ENCODE results near the gene CARMIL1. TPM values are rescaled to one million over a fixed set of nuclear protein-coding genes. Genes with fewer than 3 reads are reported as not detected.

The CARMIL1 gene
- total RNA-seq, 1 experiment from 2014 or later = 25.9 TPM

DNA sequence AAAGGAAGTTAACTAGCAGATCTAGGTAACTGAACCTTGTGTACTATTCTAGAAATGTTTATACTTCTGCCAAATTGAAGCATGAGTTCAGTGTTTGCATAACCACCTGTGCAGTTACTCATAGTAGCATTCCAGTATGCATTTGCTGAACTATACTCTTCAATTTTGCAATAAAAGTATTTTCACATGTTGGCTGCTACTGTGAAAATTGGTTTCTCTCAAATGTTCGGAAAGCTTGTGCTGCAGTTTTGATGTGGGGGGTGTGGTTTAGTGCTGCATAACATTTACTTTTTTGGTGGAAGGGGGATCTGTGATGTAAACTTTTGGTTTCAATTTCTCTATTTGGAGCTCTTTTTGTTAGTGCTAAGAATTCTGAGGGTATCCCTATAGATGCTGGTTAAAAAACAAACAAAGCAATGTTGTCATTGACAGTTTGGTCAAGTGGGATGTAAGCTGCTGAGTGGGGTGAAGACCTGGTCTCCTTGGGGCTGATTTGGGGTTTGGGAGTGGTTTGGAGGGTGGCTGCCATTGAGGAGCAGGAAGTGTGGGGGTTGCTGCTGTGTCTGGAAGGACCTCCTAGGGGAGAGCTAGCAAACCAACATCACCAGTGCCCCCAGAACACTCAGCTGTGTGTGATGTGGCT, 87.8 kb downstream of the CARMIL1 start:
- no TSS peak for BruUV-seq (replicated peaks)
- H3K27me3 Mint-ChIP-seq (ENCODE audit: insufficient read depth, unreplicated experiment) = no peaks in the 10 kb centered on the region
- Histone ChIP-seq H3K4me1 (peaks cover 7% of the 10 kb centered on the region; the same call in 1 of the 2 replicates), H3K36me3 (ENCODE audit: control insufficient read depth, insufficient read depth, low read length) (no peaks in the 10 kb centered on the region), H3K4me3 (ENCODE audit: low read depth, low read length) (no peak overlapping the region), H3K27me3 (replicated peaks; ENCODE audit: control insufficient read depth, insufficient read depth, low read length) (no peaks in the 10 kb centered on the region), H3K9me3 (no peaks in the 10 kb centered on the region)
- intact Hi-C loops (cut with micrococcal nuclease; ENCODE audit: unreplicated experiment) = no loop called here
- ChIA-PET CTCF (no interaction called here), POLR2A (no interaction called here)
- H3K4me1 Mint-ChIP-seq (ENCODE audit: low read depth, unreplicated experiment) = peaks cover 11% of the 10 kb centered on the region
- H3K4me3 Mint-ChIP-seq (ENCODE audit: unreplicated experiment) = no peak overlapping the region
- H3K9me3 Mint-ChIP-seq (ENCODE audit: unreplicated experiment) = no peaks in the 10 kb centered on the region
- TF ChIP-seq, protein P1, sequence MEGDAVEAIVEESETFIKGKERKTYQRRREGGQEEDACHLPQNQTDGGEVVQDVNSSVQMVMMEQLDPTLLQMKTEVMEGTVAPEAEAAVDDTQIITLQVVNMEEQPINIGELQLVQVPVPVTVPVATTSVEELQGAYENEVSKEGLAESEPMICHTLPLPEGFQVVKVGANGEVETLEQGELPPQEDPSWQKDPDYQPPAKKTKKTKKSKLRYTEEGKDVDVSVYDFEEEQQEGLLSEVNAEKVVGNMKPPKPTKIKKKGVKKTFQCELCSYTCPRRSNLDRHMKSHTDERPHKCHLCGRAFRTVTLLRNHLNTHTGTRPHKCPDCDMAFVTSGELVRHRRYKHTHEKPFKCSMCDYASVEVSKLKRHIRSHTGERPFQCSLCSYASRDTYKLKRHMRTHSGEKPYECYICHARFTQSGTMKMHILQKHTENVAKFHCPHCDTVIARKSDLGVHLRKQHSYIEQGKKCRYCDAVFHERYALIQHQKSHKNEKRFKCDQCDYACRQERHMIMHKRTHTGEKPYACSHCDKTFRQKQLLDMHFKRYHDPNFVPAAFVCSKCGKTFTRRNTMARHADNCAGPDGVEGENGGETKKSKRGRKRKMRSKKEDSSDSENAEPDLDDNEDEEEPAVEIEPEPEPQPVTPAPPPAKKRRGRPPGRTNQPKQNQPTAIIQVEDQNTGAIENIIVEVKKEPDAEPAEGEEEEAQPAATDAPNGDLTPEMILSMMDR (IDR thresholded peaks at IDR 0.05; ENCODE audit: insufficient read depth in 1 of 2, low read depth in 1 of 2, low read length in 1 of 2, severe bottlenecking in 1 of 2, unreplicated experiment in 1 of 2) = no peak
- H3K36me3 Mint-ChIP-seq (ENCODE audit: insufficient read depth, unreplicated experiment) = no peaks in the 10 kb centered on the region
- DNase-seq = no peak
- H3K27ac Mint-ChIP-seq (ENCODE audit: unreplicated experiment) = no peak overlapping the region

DNA sequence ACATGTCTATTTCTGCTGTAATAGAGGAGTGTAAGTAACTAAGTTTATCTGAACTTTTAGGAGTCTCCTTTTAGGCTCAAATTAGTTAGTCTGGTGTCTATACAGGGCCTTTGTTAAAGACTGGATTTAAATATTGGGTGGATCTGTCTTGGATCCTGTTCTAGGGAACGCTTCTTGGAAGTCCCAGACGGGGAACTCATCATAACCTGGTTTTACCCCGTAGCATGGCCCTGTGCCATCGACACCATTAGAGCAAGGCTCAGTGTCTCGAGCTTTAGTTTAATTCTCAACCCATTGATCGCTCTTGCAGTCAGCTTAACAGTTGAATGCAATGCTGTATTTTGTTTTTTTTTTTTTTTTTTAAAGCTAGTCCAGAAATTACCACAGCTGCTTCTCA, 89.9 kb downstream of the CARMIL1 start:
- peaks cover 2% of the 10 kb centered on the region for H3K9me3 Mint-ChIP-seq (ENCODE audit: unreplicated experiment)
- H3K27ac Mint-ChIP-seq (ENCODE audit: unreplicated experiment) = peak overlapping the region; percentile 63
- ChIA-PET POLR2A (interaction anchor here (1.2 kb wide), 1 partner anchor 90 kb away, joined by 3 read pairs; the partner anchor contains the start of gene CARMIL1), CTCF (interaction anchor here (1.3 kb wide), 1 partner anchor 91 kb away, joined by 3 read pairs; no protein-coding TSS in a partner anchor)
- no TSS peak for BruUV-seq (replicated peaks)
- no peaks in the 10 kb centered on the region for H3K27me3 Mint-ChIP-seq (ENCODE audit: insufficient read depth, unreplicated experiment)
- Histone ChIP-seq H3K27me3 (replicated peaks; ENCODE audit: control insufficient read depth, insufficient read depth, low read length) (no peaks in the 10 kb centered on the region), H3K36me3 (ENCODE audit: control insufficient read depth, insufficient read depth, low read length) (no peaks in the 10 kb centered on the region), H3K4me1 (peaks cover 7% of the 10 kb centered on the region; the same call in 1 of the 2 replicates), H3K4me3 (ENCODE audit: low read depth, low read length) (no peak overlapping the region), H3K9me3 (no peaks in the 10 kb centered on the region)
- intact Hi-C loops (cut with micrococcal nuclease; ENCODE audit: unreplicated experiment) = no loop called here
- TF ChIP-seq, protein P1 (IDR thresholded peaks at IDR 0.05; ENCODE audit: insufficient read depth in 1 of 2, low read depth in 1 of 2, low read length in 1 of 2, severe bottlenecking in 1 of 2, unreplicated experiment in 1 of 2) = no peak
- H3K4me3 Mint-ChIP-seq (ENCODE audit: unreplicated experiment) = no peak overlapping the region
- no peaks in the 10 kb centered on the region for H3K36me3 Mint-ChIP-seq (ENCODE audit: insufficient read depth, unreplicated experiment)
- peaks cover 11% of the 10 kb centered on the region for H3K4me1 Mint-ChIP-seq (ENCODE audit: low read depth, unreplicated experiment)
- DNase-seq = no peak

DNA sequence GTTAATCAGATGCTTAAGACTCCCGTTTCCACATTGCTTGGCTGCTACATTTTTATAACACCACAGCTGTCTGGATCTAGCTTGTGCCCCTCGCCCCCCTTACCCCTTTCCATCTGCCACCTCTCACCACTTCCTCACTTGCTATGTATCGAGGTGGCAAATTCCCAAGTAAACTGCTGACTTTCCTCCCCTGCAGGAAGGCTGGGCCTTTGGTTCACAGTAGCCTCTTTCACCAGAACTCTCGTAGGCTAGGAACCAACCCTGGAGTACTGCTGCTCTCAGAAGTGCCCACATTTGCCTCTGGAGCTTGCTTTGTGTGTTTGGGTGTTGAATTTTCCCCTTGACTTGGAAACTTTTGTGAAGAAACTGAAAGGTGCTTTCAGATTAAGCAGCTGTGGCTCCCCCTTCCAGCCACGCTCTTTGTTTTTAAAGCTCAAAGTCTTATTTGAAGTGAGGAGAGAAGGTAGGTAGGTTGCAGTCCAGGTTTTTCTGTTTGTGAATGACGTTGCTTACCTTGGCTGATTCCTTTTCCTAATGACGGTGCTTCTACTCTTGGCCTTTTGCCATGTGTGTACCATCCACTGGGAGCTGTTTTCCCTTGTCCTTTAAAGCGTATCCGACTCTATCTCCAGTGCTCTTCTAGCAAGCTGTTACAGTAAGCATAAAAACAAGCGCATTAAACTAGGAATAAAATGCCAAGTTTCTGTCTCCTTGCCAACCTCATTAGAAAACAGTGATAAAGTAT, 90.4 kb downstream of the CARMIL1 start:
- intact Hi-C loops (cut with micrococcal nuclease; ENCODE audit: unreplicated experiment) = no loop called here
- H3K4me3 ChIP-seq (ENCODE audit: low read depth, low read length) = no peak overlapping the region
- H3K4me1 ChIP-seq = peaks cover 7% of the 10 kb centered on the region; the same call in 1 of the 2 replicates
- no peak overlapping the region for H3K4me3 Mint-ChIP-seq (ENCODE audit: unreplicated experiment)
- no peaks in the 10 kb centered on the region for H3K36me3 Mint-ChIP-seq (ENCODE audit: insufficient read depth, unreplicated experiment)
- H3K36me3 ChIP-seq (ENCODE audit: control insufficient read depth, insufficient read depth, low read length) = no peaks in the 10 kb centered on the region
- no peaks in the 10 kb centered on the region for H3K27me3 ChIP-seq (replicated peaks; ENCODE audit: control insufficient read depth, insufficient read depth, low read length)
- peaks cover 11% of the 10 kb centered on the region for H3K4me1 Mint-ChIP-seq (ENCODE audit: low read depth, unreplicated experiment)
- no TSS peak for BruUV-seq (replicated peaks)
- H3K27ac Mint-ChIP-seq (ENCODE audit: unreplicated experiment) = peak overlapping the region; percentile 63
- TF ChIP-seq, protein P1 (IDR thresholded peaks at IDR 0.05; ENCODE audit: insufficient read depth in 1 of 2, low read depth in 1 of 2, low read length in 1 of 2, severe bottlenecking in 1 of 2, unreplicated experiment in 1 of 2) = no peak
- peaks cover 7% of the 10 kb centered on the region for H3K9me3 Mint-ChIP-seq (ENCODE audit: unreplicated experiment)
- no peaks in the 10 kb centered on the region for H3K9me3 ChIP-seq
- DNase-seq = no peak
- CTCF ChIA-PET = interaction anchor here (1.3 kb wide), 1 partner anchor 91 kb away, joined by 3 read pairs; no protein-coding TSS in a partner anchor
- POLR2A ChIA-PET = interaction anchor here (1.2 kb wide), 1 partner anchor 90 kb away, joined by 3 read pairs; the partner anchor contains the start of gene CARMIL1
- no peaks in the 10 kb centered on the region for H3K27me3 Mint-ChIP-seq (ENCODE audit: insufficient read depth, unreplicated experiment)

All from Caco-2 (cell line).